ENCODE data around the gene SCG2. TPM values are rescaled to one million over a fixed set of nuclear protein-coding genes. Genes with fewer than 3 reads are reported as not detected.

Gene SCG2
- total RNA-seq, 1 donor from 2014 or later: 0.19 TPM

- Histone ChIP-seq H3K4me3 (no peak overlapping the region), H3K9me3 (replicated peaks) (no peaks in the 10 kb centered on the region), H3K27me3 (ENCODE audit: low read depth) (no peaks in the 10 kb centered on the region), H3K27ac (replicated peaks) (no peak overlapping the region), H3K4me1 (no peaks in the 10 kb centered on the region), H3K36me3 (no peaks in the 10 kb centered on the region)
- no peak for DNase-seq
- TF ChIP-seq, protein P1, sequence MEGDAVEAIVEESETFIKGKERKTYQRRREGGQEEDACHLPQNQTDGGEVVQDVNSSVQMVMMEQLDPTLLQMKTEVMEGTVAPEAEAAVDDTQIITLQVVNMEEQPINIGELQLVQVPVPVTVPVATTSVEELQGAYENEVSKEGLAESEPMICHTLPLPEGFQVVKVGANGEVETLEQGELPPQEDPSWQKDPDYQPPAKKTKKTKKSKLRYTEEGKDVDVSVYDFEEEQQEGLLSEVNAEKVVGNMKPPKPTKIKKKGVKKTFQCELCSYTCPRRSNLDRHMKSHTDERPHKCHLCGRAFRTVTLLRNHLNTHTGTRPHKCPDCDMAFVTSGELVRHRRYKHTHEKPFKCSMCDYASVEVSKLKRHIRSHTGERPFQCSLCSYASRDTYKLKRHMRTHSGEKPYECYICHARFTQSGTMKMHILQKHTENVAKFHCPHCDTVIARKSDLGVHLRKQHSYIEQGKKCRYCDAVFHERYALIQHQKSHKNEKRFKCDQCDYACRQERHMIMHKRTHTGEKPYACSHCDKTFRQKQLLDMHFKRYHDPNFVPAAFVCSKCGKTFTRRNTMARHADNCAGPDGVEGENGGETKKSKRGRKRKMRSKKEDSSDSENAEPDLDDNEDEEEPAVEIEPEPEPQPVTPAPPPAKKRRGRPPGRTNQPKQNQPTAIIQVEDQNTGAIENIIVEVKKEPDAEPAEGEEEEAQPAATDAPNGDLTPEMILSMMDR (IDR thresholded peaks at IDR 0.05; ENCODE audit: borderline replicate concordance): no peak
- intact Hi-C loops (cut with micrococcal nuclease): no loop called here
These were observed 54.0 kb downstream of the SCG2 start for GRCh38 chr2:223548194-223548593.

Other genes starting within 250 kb of the SCG2 start
- gene AP1S3, start 235.2 kb upstream of the SCG2 start, total RNA-seq: 0.47 TPM